Coronary artery (tissue), 2 donors: ENCODE measurements around the gene NRG2.

ENCODE experiments used
- DNase-seq: peaks from one replicate; pipeline ENCODE4 v3.0.0-alpha.2; 2017; ENCODE audit warnings: low spot score
- H3K27ac ChIP-seq, 2 donors: fragments of 200-600 bp; sonication (generic); one replicate each; pipeline ENCODE4 v1.5.1; 2016 to 2019
- H3K4me3 ChIP-seq: fragments of 200-600 bp; sonication (generic); 2 replicates; pipeline ENCODE4 v1.5.1; 2016; ENCODE audit warnings: mild to moderate bottlenecking, moderate library complexity
- TF ChIP-seq, protein P1 (sequence below): fragments of 200-600 bp; sonication (generic); IDR thresholded peaks from one replicate; pipeline ENCODE4 v1.5.1; 2019; ENCODE audit warnings: antibody characterized with exemption

NRG2 gene

DNA sequence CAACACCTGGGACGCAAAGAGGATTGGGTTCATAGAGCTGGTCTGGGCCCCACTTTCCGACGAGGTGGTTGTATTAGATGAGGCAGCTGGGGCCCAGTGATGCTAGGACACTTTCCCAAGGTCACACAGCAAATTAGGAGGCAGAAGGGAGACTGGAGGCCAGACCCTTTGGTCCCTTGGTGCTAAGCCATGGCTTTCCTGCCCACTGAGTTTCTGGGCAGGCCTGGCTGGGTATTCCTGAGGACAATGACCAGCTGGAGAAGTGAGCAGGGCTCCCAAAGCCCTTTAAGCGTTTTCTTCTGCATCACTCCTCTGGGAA is 181.3 kb downstream of the NRG2 start:
- TF ChIP-seq, protein P1, sequence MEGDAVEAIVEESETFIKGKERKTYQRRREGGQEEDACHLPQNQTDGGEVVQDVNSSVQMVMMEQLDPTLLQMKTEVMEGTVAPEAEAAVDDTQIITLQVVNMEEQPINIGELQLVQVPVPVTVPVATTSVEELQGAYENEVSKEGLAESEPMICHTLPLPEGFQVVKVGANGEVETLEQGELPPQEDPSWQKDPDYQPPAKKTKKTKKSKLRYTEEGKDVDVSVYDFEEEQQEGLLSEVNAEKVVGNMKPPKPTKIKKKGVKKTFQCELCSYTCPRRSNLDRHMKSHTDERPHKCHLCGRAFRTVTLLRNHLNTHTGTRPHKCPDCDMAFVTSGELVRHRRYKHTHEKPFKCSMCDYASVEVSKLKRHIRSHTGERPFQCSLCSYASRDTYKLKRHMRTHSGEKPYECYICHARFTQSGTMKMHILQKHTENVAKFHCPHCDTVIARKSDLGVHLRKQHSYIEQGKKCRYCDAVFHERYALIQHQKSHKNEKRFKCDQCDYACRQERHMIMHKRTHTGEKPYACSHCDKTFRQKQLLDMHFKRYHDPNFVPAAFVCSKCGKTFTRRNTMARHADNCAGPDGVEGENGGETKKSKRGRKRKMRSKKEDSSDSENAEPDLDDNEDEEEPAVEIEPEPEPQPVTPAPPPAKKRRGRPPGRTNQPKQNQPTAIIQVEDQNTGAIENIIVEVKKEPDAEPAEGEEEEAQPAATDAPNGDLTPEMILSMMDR = no peak
- no peak overlapping the region for H3K4me3 ChIP-seq
- DNase-seq = no peak
- H3K27ac ChIP-seq = no peak overlapping the region

DNA sequence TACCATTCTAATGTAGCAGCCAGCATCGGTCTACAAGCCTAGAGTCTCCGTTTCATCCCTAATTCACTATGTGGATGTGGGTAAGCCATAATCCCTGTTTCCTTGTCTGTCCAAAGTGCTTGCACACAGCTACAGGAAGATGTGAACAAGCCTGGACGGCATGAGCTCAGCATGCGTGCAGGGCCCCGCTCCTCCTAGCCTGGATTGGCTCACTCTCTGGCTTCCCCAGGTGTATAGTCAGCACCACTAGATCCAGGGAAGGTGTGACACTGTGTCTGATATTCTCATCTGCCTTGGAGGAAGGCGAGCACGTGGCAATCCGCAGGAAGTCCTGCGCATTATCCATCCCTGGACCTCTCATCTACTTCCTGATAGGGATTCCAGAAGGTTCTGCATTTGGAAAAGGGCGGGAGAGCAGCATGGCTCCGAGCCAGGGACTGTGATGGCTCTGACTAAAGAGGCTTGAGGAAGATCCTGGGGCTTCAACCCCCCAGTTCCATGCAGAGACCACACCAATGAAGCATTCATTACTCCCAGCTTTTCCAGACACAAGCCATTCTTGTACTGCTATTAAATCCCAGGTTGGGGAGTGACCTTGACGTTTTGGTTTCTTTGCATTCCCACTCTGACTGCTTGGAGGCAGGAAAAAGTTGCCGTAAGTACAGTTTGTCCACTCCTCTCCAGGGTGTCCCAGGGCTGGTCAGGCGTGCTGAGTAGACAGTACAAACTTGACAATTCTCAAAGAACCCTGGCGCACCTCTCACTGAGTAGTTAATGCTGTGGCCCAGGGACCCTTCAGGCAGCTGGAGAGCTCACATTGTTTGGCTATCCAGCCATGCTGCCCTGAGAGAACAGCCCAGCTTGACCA is 181.8 kb downstream of the NRG2 start:
- TF ChIP-seq, protein P1 = no peak
- Histone ChIP-seq H3K27ac (no peak overlapping the region), H3K4me3 (no peak overlapping the region)
- no peak for DNase-seq

DNA sequence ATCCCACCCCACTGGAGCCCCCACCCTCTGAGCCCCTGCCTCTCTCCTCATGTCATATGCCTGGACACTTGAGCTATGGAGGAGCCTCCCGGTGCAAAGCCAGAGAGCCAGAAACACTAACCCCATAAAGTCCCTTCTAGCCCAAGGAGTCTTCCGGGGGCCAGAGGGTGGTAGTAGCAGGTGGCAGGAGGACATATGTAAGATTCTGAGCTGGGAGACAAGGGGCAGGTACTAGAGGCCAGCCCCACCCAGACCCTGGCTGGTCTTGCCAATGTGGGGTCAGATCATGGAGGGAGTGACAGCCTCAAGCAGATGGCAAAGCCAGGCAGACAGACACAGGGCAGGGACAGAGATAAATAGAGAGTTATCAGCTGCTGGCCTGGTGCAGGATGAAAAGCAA is 184.1 kb downstream of the NRG2 start:
- TF ChIP-seq, protein P1 = no peak
- Histone ChIP-seq H3K27ac (no peak overlapping the region), H3K4me3 (no peak overlapping the region)
- DNase-seq = no peak

DNA sequence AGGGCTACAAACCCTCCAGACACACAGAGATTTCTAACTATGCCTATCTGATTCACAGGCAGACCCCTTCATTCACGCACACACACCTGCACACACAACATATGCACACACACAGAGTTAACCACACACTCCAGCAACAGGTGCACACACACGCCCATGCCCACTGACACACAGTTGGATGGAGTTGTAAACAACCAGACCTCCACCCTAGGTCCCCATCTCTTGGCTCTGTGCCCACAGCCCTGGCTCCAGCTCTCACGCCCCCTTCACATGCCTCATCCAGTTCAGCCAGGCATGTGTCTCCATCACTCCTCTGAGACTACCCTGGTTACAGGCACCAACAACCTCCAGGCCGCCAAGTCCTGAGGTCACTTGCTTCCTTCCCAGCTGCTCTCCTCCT is 186.4 kb downstream of the NRG2 start:
- no peak overlapping the region for H3K27ac ChIP-seq

DNA sequence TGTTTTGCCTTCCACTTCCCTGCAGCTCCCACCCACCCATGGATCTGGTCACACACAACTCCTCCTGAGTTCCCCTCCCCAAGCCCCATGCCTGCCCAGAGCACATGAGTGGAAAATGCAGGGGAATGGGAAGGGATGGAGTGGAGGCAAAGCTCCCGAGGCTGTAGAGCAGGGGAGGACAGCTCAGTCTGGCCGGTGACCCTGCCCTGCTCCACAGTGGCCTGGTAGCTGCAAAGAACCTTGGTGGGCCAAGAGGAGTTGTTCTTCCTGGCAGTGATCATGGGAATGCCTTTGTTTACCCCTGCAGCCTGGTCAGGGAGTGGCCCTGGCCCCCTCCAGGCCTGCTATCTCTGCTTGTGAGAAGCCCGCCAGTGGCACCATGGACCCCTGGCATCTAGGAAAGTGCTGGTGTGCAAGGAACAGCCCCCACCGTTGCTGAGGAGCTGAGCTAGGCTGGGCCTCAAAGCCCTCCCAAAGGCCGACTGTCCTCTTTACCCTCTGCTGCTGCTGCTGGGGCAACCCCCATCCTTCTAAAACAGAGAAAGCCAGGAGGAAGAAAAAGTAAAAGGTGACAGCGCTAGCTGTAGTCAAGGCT is 187.1 kb downstream of the NRG2 start:
- Histone ChIP-seq H3K4me3 (no peak overlapping the region), H3K27ac (no peak overlapping the region)
- TF ChIP-seq, protein P1 = no peak
- DNase-seq = no peak

More for the DNA sequence above, 186.4 kb downstream of the NRG2 start:
- DNase-seq = no peak
- H3K4me3 ChIP-seq = no peak overlapping the region
- TF ChIP-seq, protein P1 = no peak

DNA sequence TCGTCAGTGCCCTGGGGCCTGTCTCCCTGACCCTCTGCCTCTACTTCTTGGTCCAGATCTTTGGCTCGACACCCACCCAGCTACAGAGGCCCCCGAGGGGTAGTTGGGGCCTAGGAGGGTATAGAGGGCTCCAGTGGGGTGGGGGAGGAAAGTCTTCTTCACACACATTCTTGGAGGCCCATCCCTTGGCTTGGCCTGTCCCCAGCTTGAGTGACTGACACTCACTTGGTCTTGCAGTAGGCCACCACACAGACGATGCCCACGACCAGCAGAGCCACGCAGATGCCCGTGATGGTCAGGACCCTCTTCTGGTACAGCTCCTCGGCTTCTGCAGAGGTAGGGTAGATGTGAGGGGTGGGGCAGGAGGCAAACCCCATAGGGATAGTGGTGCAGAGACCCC is 187.6 kb downstream of the NRG2 start:
- TF ChIP-seq, protein P1 = no peak
- DNase-seq = no peak

DNA sequence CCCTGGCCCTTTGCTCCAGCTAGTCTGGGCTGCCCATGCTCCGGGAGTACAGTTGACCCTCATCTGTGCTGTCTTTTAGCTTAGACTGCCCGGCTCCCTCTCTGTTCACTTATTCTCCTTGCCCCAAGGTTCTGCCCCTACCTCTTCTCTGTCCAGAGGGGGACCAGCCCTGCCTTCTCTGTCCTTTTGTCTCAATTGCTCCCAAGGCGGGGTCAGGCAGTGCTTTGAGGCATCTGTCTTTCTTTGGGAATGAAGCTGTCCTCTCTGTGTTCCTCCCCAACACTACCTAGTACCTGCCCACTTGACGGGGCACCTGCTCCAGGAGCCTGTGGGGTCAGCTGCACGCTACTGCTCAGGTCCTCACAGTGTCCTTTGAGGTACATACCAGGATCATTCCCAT is 188.1 kb downstream of the NRG2 start:
- TF ChIP-seq, protein P1 = no peak
- no peak overlapping the region for H3K27ac ChIP-seq
- no peak overlapping the region for H3K4me3 ChIP-seq
- no peak for DNase-seq

More for the DNA sequence above, 187.6 kb downstream of the NRG2 start:
- Histone ChIP-seq H3K27ac (no peak overlapping the region), H3K4me3 (no peak overlapping the region)
